ENCODE data around the gene IL6. TPM values are rescaled to one million over a fixed set of nuclear protein-coding genes. Genes with fewer than 3 reads are reported as not detected.

Gene IL6
- total RNA-seq, 1 donor from 2014 or later, result not detected

- no peaks in the 10 kb centered on the region for H3K27me3 Mint-ChIP-seq
- H3K4me3 Mint-ChIP-seq, result no peak overlapping the region
- no peaks in the 10 kb centered on the region for H3K36me3 Mint-ChIP-seq
- no peak for TF ChIP-seq CTCF (conservative IDR thresholded peaks at IDR 0.05)
- no peak for DNase-seq (ENCODE audit: extremely low spot score, unreplicated experiment)
- no peaks in the 10 kb centered on the region for H3K4me1 Mint-ChIP-seq (ENCODE audit: unreplicated experiment)
- no peak overlapping the region for H3K27ac Mint-ChIP-seq
- H3K9me3 Mint-ChIP-seq, result no peaks in the 10 kb centered on the region
Measured at GRCh38 chr7:22709857-22710256, 17.1 kb upstream of the IL6 start.

GRCh38 chr7:22712999-22713398 lies 14.0 kb upstream of the IL6 start:
- no peak for TF ChIP-seq CTCF (conservative IDR thresholded peaks at IDR 0.05)
- Mint-ChIP-seq H3K27me3 (peaks cover 3% of the 10 kb centered on the region), H3K36me3 (no peaks in the 10 kb centered on the region), H3K4me1 (ENCODE audit: unreplicated experiment) (no peaks in the 10 kb centered on the region), H3K9me3 (no peaks in the 10 kb centered on the region), H3K27ac (no peak overlapping the region), H3K4me3 (no peak overlapping the region)
- DNase-seq (ENCODE audit: extremely low spot score, unreplicated experiment), result no peak

- no peak for TF ChIP-seq CTCF (conservative IDR thresholded peaks at IDR 0.05)
- Mint-ChIP-seq H3K27me3 (peaks cover 3% of the 10 kb centered on the region), H3K36me3 (no peaks in the 10 kb centered on the region), H3K4me1 (ENCODE audit: unreplicated experiment) (no peaks in the 10 kb centered on the region), H3K9me3 (no peaks in the 10 kb centered on the region), H3K4me3 (no peak overlapping the region), H3K27ac (no peak overlapping the region)
- no peak for DNase-seq (ENCODE audit: extremely low spot score, unreplicated experiment)
Measured at GRCh38 chr7:22713463-22713862, 13.5 kb upstream of the IL6 start.

- no peak overlapping the region for H3K4me3 Mint-ChIP-seq
Measured at GRCh38 chr7:22715969-22716368, 11.0 kb upstream of the IL6 start.

GRCh38 chr7:22717760-22718159 lies 9.2 kb upstream of the IL6 start:
- Mint-ChIP-seq H3K4me1 (ENCODE audit: unreplicated experiment) (no peaks in the 10 kb centered on the region), H3K36me3 (no peaks in the 10 kb centered on the region), H3K27me3 (peaks cover 3% of the 10 kb centered on the region), H3K9me3 (no peaks in the 10 kb centered on the region), H3K27ac (no peak overlapping the region), H3K4me3 (no peak overlapping the region)
- TF ChIP-seq CTCF (conservative IDR thresholded peaks at IDR 0.05), result no peak
- no peak for DNase-seq (ENCODE audit: extremely low spot score, unreplicated experiment)

More at GRCh38 chr7:22715969-22716368, 11.0 kb upstream of the IL6 start:
- no peak overlapping the region for H3K27ac Mint-ChIP-seq
- no peak for DNase-seq (ENCODE audit: extremely low spot score, unreplicated experiment)
- no peaks in the 10 kb centered on the region for H3K9me3 Mint-ChIP-seq
- H3K27me3 Mint-ChIP-seq, result peaks cover 3% of the 10 kb centered on the region
- TF ChIP-seq CTCF (conservative IDR thresholded peaks at IDR 0.05), result no peak
- H3K4me1 Mint-ChIP-seq (ENCODE audit: unreplicated experiment), result no peaks in the 10 kb centered on the region
- H3K36me3 Mint-ChIP-seq, result no peaks in the 10 kb centered on the region

- H3K27me3 Mint-ChIP-seq, result peaks cover 3% of the 10 kb centered on the region
- DNase-seq (ENCODE audit: extremely low spot score, unreplicated experiment), result no peak
- no peaks in the 10 kb centered on the region for H3K9me3 Mint-ChIP-seq
- H3K36me3 Mint-ChIP-seq, result no peaks in the 10 kb centered on the region
- no peaks in the 10 kb centered on the region for H3K4me1 Mint-ChIP-seq (ENCODE audit: unreplicated experiment)
- TF ChIP-seq CTCF (conservative IDR thresholded peaks at IDR 0.05), result no peak
- no peak overlapping the region for H3K4me3 Mint-ChIP-seq
- H3K27ac Mint-ChIP-seq, result no peak overlapping the region
Measured at GRCh38 chr7:22718200-22718711, 8.7 kb upstream of the IL6 start.

Measured in type B pancreatic cell (in vitro differentiated cells).